Right lobe of liver (tissue), 4 donors: Measurements from ENCODE around the gene CRYGN.

Experiments
- POLR2A ChIP-seq: fragments of 450-650 bp; IDR thresholded peaks from one replicate; pipeline ENCODE4 v1.6.1; 2017; ENCODE audit warnings: antibody characterized with exemption, mild to moderate bottlenecking
- TF ChIP-seq, protein P1 (sequence below), 4 donors: fragments of 200-600 bp in 3 of 4; fragments of 450-650 bp in 1 of 4; IDR thresholded peaks; one replicate each; pipeline versions ENCODE4 v1.5.1 to v1.8.0; 2016 to 2022; ENCODE audit warnings: antibody characterized with exemption in 4 of 4, mild to moderate bottlenecking in 2 of 4
- donor health status: DM: no; HTN: no; CAD: no.
- donor health status: DM: no; HTN: no; CAD: no.
- donor health status: DM: no; HTN: yes; CAD: no.

DNA sequence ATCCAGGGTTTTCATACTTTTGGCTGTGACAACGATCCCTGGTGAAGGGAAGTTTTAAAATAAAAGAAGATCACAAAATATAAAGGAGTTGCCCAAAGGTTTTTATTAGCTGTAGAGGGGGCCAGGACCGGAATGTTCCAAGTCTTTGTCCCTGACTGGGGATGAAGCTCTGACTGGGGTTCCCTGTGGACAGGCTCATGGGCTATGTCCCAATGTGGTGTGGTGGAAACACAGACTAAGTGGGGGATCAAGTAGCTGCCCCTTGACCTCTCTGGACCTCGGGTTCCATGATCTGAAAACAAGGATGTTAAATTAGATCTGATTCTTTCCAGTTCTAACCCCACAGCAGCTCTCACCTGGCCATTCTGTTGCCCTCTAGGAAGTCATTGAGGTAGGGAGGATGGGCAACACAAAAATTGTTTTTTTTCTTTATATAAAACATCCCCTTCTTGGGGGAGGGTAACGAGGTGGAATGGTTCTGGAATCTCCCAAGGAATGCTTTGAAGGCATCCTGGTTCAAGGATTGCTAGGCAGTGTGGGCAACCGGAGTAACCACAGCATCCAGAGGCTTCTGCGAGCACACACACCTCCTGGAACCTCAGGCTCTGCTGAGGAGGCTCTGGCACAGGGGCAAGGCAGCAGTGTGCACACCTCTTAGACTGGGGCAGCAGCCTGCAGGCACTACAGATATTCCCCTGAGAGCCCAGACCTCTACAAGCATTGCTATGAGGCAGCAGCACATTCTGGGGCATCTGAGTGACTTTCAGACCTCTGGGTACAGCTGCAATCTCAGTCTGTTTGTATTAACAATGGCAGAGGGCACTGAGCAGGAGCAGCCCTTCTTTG is 21.4 kb upstream of the CRYGN start:
- TF ChIP-seq, protein P1, sequence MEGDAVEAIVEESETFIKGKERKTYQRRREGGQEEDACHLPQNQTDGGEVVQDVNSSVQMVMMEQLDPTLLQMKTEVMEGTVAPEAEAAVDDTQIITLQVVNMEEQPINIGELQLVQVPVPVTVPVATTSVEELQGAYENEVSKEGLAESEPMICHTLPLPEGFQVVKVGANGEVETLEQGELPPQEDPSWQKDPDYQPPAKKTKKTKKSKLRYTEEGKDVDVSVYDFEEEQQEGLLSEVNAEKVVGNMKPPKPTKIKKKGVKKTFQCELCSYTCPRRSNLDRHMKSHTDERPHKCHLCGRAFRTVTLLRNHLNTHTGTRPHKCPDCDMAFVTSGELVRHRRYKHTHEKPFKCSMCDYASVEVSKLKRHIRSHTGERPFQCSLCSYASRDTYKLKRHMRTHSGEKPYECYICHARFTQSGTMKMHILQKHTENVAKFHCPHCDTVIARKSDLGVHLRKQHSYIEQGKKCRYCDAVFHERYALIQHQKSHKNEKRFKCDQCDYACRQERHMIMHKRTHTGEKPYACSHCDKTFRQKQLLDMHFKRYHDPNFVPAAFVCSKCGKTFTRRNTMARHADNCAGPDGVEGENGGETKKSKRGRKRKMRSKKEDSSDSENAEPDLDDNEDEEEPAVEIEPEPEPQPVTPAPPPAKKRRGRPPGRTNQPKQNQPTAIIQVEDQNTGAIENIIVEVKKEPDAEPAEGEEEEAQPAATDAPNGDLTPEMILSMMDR (IDR thresholded peaks at IDR 0.05) = no peak
- TF ChIP-seq POLR2A = no peak
